ENCODE results near the gene PPARD. TPM values are rescaled to one million over a fixed set of nuclear protein-coding genes. Genes with fewer than 3 reads are reported as not detected.

The PPARD gene
- total RNA-seq, 4 donors from 2014 or later, result 1.5 to 26.6 (median 7.8) TPM

GRCh38 chr6:35396991-35397390, 54.6 kb downstream of the PPARD start:
- Histone ChIP-seq H3K4me1 (no peaks in the 10 kb centered on the region), H3K27me3 (no peaks in the 10 kb centered on the region), H3K36me3 (no peaks in the 10 kb centered on the region), H3K4me3 (no peak overlapping the region), H3K27ac (no peak overlapping the region), H3K9me3 (no peaks in the 10 kb centered on the region)
- no peak for TF ChIP-seq CTCF (IDR thresholded peaks at IDR 0.05)
- intact Hi-C loops (cut with DNase I; ENCODE audit: low total_unique reads), result no loop called here
- no peak for DNase-seq

- DNase-seq, result no peak
- intact Hi-C loops (cut with DNase I; ENCODE audit: low total_unique reads), result no loop called here
- H3K4me1 ChIP-seq, result no peaks in the 10 kb centered on the region
- H3K4me3 ChIP-seq, result no peak overlapping the region
- no peaks in the 10 kb centered on the region for H3K27me3 ChIP-seq
- H3K9me3 ChIP-seq, result no peaks in the 10 kb centered on the region
- H3K36me3 ChIP-seq, result no peaks in the 10 kb centered on the region
- TF ChIP-seq POLR2A (IDR thresholded peaks at IDR 0.05) (no peak), CTCF (IDR thresholded peaks at IDR 0.05) (no peak)
- no peak overlapping the region for H3K27ac ChIP-seq
These were observed 55.6 kb downstream of the PPARD start for GRCh38 chr6:35397806-35398418.

GRCh38 chr6:35398526-35398925, 56.2 kb downstream of the PPARD start:
- Histone ChIP-seq H3K4me1 (no peaks in the 10 kb centered on the region), H3K4me3 (no peak overlapping the region), H3K9me3 (no peaks in the 10 kb centered on the region), H3K27ac (no peak overlapping the region), H3K36me3 (no peaks in the 10 kb centered on the region), H3K27me3 (no peaks in the 10 kb centered on the region)
- TF ChIP-seq POLR2A (IDR thresholded peaks at IDR 0.05) (no peak), CTCF (IDR thresholded peaks at IDR 0.05) (no peak)
- DNase-seq, result no peak
- intact Hi-C loops (cut with DNase I; ENCODE audit: low total_unique reads), result no loop called here

GRCh38 chr6:35400111-35400510, 57.8 kb downstream of the PPARD start:
- Histone ChIP-seq H3K4me3 (no peak overlapping the region), H3K27me3 (no peaks in the 10 kb centered on the region), H3K36me3 (no peaks in the 10 kb centered on the region), H3K27ac (no peak overlapping the region), H3K4me1 (no peaks in the 10 kb centered on the region), H3K9me3 (no peaks in the 10 kb centered on the region)
- TF ChIP-seq POLR2A (IDR thresholded peaks at IDR 0.05), result no peak
- no peak for TF ChIP-seq CTCF (IDR thresholded peaks at IDR 0.05)
- intact Hi-C loops (cut with DNase I; ENCODE audit: low total_unique reads), result no loop called here
- no peak for DNase-seq

- TF ChIP-seq POLR2A (IDR thresholded peaks at IDR 0.05), result no peak
- no peak for TF ChIP-seq CTCF (IDR thresholded peaks at IDR 0.05)
These were observed 58.5 kb downstream of the PPARD start for GRCh38 chr6:35400901-35401311.

More at GRCh38 chr6:35400901-35401311, 58.5 kb downstream of the PPARD start:
- no peak overlapping the region for H3K4me3 ChIP-seq
- intact Hi-C loops (cut with DNase I; ENCODE audit: low total_unique reads), result no loop called here
- no peak overlapping the region for H3K27ac ChIP-seq
- H3K9me3 ChIP-seq, result no peaks in the 10 kb centered on the region
- no peaks in the 10 kb centered on the region for H3K36me3 ChIP-seq
- no peaks in the 10 kb centered on the region for H3K27me3 ChIP-seq
- H3K4me1 ChIP-seq, result no peaks in the 10 kb centered on the region
- DNase-seq, result no peak

Measured in uterus (tissue), 4 donors.